Stimulated activated naive CD8-positive, alpha-beta T cell treated with anti-CD3 and anti-CD28 coated beads, Interleukin-15, amount 100 ng/mL, for 72 hours (primary cell): Measurements from ENCODE around the gene MACROD1.
A peak's percentile ranks its signal among the peaks of the same experiment; 100 is the strongest.

Experiments used
- ATAC-seq: fragments of 150-1000 bp; cut with Tn5 transposase; 2 replicates; pipeline ENCODE4 v1.10.0; 2021; ENCODE audit warnings: mild to moderate bottlenecking, moderate library complexity
- DNase-seq, 2 donors: peaks; one replicate each; pipeline ENCODE4 v3.0.0; 2021 to 2022
- H3K27ac Mint-ChIP-seq, 2 donors: one replicate each; pipeline ENCODE4 v1.8.0; 2022; ENCODE audit warnings: mild to moderate bottlenecking in 2 of 2, mixed read lengths in 2 of 2, moderate library complexity in 2 of 2
- H3K27me3 Mint-ChIP-seq: one replicate; pipeline ENCODE4 v1.8.0; 2022; ENCODE audit warnings: mixed read lengths
- H3K4me1 Mint-ChIP-seq: one replicate; pipeline ENCODE4 v1.8.0; 2022; ENCODE audit warnings: mild to moderate bottlenecking, mixed read lengths
- H3K4me3 Mint-ChIP-seq, 2 donors: one replicate each; pipeline ENCODE4 v1.8.0; 2022; ENCODE audit warnings: mild to moderate bottlenecking in 2 of 2, mixed read lengths in 2 of 2, moderate library complexity in 1 of 2
- H3K9me3 Mint-ChIP-seq, 2 donors: one replicate each; pipeline ENCODE4 v1.8.0; 2022; ENCODE audit warnings: mixed read lengths in 2 of 2

The MACROD1 gene

DNA sequence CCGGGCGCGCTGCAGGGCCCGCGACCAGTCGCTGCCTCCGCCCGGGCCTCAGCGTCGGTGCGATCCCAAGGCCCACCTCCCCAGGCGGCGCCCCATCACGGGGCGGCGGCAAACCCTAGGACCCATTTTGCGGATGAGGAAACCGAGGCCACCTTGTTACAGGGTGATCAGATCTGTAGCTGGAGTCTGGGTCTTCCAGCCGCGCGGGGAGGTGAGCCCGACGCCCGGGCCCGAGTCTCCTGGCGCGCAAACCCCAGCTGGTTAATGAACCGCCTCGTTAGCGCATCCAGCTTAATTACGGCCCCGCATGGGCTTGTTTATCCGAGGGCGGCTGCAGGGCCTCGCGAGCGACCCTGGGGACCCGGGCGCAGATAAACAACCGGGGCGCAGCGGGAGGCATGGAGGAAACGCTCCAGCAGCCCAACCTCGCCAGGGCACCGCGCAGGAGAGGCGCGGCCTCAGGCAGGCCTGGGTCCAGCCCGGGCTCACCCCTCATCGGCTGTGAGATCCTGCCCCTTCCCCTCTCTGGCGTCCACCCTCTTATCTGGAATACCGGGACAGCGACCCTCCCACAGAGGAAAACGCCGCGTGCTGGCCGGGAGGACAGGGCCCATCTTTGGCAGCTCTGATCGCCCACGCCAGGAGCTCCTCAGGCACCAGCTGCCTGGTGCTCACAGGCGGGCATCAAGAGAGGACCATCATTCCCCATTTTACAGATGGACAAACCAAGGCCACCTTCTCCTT, 165.0 kb downstream of the MACROD1 start:
- DNase-seq: no peak
- ATAC-seq: no peak
- Mint-ChIP-seq H3K27me3 (peaks cover 21% of the 10 kb centered on the region), H3K9me3 (no peaks in the 10 kb centered on the region), H3K4me3 (peak overlapping the region in 1 of 2 donors; percentile 49), H3K27ac (peak overlapping the region in 1 of 2 donors; percentile 54), H3K4me1 (peaks cover 31% of the 10 kb centered on the region)

DNA sequence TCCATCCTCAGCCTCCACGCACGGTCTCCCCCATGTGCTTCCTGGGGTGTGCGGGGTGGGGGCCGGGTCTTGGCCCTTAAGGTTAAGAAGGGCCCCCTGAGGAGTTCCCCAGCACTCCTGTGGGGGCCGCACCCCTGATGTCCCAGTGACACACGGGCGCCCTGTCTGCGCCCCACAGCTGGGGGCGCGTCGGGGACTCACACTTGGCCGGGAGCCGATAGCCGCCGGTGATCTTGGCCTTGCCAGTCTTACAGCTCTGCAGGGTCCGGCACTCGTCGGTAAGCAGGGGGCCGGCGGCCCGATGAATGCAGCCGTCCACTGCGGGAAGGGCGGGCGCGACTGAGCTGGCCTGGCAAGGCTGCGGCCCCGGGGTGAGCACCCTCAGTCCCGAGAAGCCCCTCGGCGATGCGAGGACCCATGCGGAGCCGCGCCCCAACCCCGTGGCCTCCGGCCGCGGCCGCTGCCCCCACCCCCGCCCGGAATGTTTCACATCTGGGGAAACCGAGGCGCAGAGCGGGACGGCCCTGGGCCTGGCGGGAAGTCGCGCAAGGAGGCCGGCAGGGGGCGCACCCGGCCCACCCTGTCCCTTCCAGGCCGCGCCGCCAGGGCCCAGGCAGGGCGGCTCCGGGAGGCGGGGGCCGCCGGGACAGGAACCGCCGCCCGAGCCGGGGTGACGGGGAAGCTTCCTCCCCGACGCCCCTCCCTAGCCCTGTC, 165.7 kb downstream of the MACROD1 start:
- H3K27ac Mint-ChIP-seq: peak overlapping the region in 1 of 2 donors; percentile 54
- H3K9me3 Mint-ChIP-seq: no peaks in the 10 kb centered on the region
- peak overlapping the region; percentile 57 to 70 for H3K4me3 Mint-ChIP-seq
- peaks cover 31% of the 10 kb centered on the region for H3K4me1 Mint-ChIP-seq
- H3K27me3 Mint-ChIP-seq: peaks cover 14% of the 10 kb centered on the region
- DNase-seq: peak; percentile 69 to 75
- ATAC-seq: peak; percentile 84

DNA sequence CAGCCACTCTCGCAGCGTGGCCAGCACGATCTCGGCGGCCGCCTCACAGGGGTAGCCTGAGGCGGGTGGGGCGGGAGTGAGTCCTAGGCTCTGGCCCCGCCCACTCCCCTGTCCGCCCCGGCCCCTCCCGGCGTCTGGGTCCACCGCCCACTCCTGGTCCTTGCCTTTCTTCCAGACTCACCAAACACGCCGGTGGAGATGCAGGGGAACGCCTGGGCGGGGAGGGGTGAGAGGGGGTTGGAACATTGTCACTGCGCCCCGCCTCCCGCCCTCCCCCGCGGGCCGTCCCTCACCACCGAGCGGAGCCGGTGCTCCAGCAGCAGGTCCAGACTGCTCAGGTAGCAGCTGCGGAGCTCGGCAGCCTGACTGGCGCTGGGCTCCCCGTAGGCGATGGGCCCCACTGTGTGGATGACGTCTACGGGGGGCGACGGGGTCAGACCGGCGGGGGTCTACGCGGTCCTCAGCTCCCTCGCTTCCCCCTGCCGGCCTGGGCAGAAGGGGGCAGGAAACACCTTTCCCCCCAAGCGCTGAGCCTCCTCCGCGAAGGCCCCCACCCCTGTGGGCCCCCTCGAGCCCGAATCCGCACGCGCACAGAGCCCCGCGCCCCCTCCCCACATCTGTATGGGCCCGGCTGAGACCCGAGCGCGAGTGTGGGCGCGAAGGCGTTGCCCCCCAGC, 166.4 kb downstream of the MACROD1 start:
- no peak overlapping the region for H3K27ac Mint-ChIP-seq
- no peaks in the 10 kb centered on the region for H3K9me3 Mint-ChIP-seq
- DNase-seq (peak; percentile 47 to 58), ATAC-seq (peak; percentile 58)
- H3K27me3 Mint-ChIP-seq: peaks cover 14% of the 10 kb centered on the region
- H3K4me3 Mint-ChIP-seq: peak overlapping the region; percentile 57 to 70
- H3K4me1 Mint-ChIP-seq: peaks cover 34% of the 10 kb centered on the region

DNA sequence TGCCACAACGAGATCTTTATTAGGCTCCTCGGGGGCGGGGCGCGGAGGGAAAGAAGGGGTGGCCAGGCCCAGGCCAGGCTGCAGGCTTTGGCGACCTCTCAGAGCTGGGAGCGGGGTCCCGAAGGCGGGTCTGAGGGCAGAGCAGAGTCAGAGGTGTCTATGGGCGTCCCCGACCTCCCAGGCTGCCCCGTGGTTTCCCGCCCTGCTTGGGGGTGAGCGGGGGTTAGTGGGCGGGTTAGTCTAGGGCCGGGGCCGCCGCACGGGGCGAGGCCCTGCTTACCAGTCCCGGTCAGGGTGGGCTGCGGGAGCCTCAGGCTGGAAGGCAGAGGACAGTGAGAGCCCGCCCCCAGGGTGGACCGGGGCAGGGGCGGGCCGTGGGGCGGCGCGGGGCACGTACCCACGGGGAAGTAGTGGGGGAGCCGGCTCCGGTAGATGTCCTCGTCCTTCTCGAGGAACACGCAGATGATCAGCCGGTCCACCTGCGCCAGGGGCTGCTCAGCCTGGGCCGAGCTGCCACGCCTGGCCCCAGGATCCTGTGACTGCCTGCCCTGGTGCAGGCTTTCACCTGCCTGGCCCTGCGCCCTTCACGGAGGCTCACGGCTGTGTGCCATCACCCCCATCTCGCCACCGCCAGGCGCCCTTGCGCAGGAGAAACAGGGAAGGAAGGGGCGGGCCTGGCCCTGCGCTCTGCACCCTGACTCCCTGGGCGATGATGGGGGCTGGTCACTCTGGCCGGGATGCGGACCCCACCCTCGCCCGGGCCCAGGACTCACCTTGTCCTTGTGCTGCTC, 167.2 kb downstream of the MACROD1 start:
- Mint-ChIP-seq H3K27me3 (peaks cover 14% of the 10 kb centered on the region), H3K4me3 (peak overlapping the region; percentile 7 to 22), H3K27ac (no peak overlapping the region), H3K4me1 (peaks cover 37% of the 10 kb centered on the region), H3K9me3 (no peaks in the 10 kb centered on the region)
- no peak for DNase-seq
- ATAC-seq: peak; percentile 14

DNA sequence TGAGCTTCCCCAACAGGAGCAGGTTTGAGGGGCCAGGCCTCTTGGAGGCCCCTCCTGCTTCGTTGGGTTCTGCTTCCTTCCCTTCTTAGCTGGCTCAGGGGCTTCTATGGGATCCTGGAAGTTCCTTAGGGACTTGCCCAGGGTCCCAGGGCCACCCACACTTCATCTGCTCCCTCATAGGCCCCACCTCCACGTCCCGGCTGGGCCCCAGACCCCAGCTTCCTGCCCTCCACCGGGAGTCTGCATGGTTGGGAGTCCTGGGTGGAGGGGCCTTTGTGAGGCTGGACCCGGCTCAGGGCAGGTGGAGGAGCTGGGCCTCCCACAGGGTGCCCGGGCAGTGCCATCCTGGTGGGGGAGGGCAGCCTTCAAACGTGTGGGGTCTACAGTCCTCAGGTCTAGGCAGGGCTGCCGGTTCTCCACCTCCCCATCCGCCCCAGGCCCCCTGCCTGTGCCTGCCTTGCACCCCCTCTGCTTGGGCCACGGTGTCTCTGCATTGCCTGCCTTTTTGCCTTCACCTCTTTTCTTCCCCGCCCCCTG, 168.0 kb downstream of the MACROD1 start:
- DNase-seq (no peak), ATAC-seq (no peak)
- Mint-ChIP-seq H3K9me3 (no peaks in the 10 kb centered on the region), H3K4me3 (no peak overlapping the region), H3K27me3 (peaks cover 14% of the 10 kb centered on the region), H3K27ac (no peak overlapping the region), H3K4me1 (peaks cover 40% of the 10 kb centered on the region)

DNA sequence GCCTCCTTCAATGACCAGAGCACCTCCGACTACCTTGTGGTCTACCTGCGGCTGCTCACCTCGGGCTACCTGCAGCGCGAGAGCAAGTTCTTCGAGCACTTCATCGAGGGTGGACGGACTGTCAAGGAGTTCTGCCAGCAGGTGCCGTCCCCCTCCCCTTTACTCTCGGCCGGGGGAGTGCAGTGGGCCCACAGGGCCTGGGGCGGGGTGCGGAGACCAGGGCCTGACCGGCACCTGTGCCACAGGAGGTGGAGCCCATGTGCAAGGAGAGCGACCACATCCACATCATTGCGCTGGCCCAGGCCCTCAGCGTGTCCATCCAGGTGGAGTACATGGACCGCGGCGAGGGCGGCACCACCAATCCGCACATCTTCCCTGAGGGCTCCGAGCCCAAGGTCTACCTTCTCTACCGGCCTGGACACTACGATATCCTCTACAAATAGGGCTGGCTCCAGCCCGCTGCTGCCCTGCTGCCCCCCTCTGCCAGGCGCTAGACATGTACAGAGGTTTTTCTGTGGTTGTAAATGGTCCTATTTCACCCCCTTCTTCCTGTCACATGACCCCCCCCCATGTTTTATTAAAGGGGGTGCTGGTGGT, 168.7 kb downstream of the MACROD1 start:
- H3K9me3 Mint-ChIP-seq: no peaks in the 10 kb centered on the region
- peaks cover 14% of the 10 kb centered on the region for H3K27me3 Mint-ChIP-seq
- H3K27ac Mint-ChIP-seq: no peak overlapping the region
- ATAC-seq (no peak), DNase-seq (no peak)
- H3K4me3 Mint-ChIP-seq: no peak overlapping the region
- peaks cover 42% of the 10 kb centered on the region for H3K4me1 Mint-ChIP-seq

DNA sequence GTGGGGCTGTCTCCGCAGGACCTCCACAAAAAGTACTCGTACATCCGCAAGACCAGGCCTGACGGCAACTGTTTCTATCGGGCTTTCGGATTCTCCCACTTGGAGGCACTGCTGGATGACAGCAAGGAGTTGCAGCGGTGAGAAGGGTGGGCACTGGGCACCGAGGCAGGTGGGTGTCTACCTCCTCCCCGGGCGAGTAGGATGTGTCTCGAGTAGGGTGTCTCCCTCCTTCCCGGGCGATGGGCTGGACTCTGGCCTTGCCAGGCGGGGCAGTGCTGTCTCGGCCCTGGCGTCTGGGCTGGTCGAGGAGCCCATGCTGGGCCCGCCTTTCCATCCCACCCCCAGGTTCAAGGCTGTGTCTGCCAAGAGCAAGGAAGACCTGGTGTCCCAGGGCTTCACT, 169.4 kb downstream of the MACROD1 start:
- peaks cover 10% of the 10 kb centered on the region for H3K27me3 Mint-ChIP-seq
- no peaks in the 10 kb centered on the region for H3K9me3 Mint-ChIP-seq

DNA sequence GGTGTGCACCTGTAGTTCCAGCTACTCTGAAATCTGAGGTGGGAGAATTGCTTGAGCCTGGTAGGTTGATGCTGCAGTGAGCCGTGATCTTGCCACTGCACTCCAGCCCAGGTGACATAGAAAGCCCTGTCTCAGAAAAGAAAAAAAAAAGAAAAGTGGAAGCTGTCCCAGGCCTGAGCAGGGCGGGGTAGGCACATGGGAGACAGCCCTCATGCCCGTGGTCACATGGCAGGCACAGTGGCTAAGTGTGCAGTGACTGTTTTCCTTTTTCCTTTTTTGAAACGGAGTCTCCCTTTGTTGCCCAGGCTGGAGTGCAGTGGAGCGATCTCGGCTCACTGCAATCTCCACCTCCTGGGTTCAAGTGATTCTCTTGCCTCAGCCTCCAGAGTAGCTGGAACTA, 171.9 kb downstream of the MACROD1 start:
- ATAC-seq: no peak
- no peak overlapping the region for H3K4me3 Mint-ChIP-seq
- H3K27ac Mint-ChIP-seq: no peak overlapping the region
- no peak for DNase-seq
- H3K27me3 Mint-ChIP-seq: no peaks in the 10 kb centered on the region
- H3K9me3 Mint-ChIP-seq: no peaks in the 10 kb centered on the region
- H3K4me1 Mint-ChIP-seq: peaks cover 38% of the 10 kb centered on the region

More for the DNA sequence above, 169.4 kb downstream of the MACROD1 start:
- H3K27ac Mint-ChIP-seq: peak overlapping the region in 1 of 2 donors; percentile 32
- peaks cover 42% of the 10 kb centered on the region for H3K4me1 Mint-ChIP-seq
- ATAC-seq: no peak
- no peak for DNase-seq
- no peak overlapping the region for H3K4me3 Mint-ChIP-seq

DNA sequence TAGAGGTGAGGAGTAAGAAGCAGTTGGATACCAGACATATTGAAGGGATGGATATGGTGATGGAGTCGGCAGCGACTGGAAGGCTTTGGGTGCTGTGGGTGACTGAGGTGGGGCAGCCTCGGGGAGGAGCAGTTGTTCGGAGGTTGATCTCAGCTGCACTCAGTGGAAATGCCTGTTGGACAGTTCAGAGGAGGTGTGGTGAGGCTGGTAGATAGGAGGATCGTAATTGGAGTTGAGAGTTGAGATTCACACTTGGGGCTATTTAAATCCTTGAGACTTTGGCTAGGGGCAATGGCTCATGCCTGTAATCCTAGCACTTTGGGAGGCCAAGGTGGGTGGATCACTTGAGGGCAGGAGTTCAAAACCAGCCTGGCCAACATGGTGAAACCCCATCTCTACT, 172.8 kb downstream of the MACROD1 start:
- Mint-ChIP-seq H3K9me3 (no peaks in the 10 kb centered on the region), H3K4me3 (no peak overlapping the region), H3K27me3 (no peaks in the 10 kb centered on the region), H3K4me1 (peaks cover 37% of the 10 kb centered on the region), H3K27ac (no peak overlapping the region)
- ATAC-seq (no peak), DNase-seq (no peak)

DNA sequence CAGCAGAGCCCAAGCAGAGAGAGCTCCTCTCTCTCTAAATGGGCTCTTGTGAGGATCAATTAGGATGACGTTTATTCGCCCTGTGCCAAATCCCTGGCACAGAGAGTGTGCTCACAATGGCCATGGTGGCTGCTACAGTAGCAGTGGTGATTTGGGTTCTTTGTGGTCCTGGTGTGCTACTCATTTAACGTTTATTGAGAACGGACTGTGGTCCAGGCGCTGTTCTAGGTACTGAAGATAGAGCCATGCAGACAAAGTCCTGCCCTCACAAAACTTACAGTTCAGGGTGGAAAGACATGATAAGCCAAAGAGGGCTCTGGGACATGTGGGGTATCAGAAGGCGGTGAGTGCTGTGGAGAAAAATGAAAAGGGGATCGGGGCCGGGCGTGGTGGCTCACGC, 174.4 kb downstream of the MACROD1 start:
- Mint-ChIP-seq H3K9me3 (no peaks in the 10 kb centered on the region), H3K4me3 (no peak overlapping the region), H3K27ac (peak overlapping the region in 1 of 2 donors; percentile 45), H3K27me3 (no peaks in the 10 kb centered on the region), H3K4me1 (peaks cover 35% of the 10 kb centered on the region)
- no peak for DNase-seq
- ATAC-seq: no peak

DNA sequence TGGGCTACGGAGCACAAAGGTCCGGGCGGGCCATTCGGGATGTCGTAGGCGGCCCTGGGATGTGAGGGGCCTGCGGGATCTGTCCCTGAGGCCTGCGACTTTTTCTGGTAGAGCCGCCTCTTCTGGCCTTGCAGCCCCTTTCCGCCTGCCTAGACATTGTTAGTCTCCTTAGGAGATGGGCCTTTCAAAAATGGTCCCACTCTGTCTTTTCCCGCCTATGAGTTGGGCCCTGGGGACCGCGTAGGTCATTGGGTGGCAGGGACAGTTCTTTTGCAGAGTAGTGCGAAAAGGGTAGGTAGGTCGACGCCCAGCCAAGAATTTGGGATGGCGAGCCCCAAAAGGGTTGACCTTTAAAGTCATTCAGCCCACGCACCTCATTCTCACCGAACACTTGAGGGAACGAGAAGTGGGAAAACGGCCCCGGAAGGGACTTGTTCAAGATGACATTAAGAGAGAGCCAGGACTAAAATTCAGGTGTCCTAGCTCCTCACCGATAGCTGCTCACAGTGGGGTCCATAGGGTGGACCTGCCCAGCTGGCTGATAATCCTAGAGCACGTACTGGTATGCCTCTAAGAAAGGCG, 178.9 kb downstream of the MACROD1 start:
- H3K27me3 Mint-ChIP-seq: no peaks in the 10 kb centered on the region
- H3K4me1 Mint-ChIP-seq: peaks cover 42% of the 10 kb centered on the region
- no peak for ATAC-seq
- peak overlapping the region; percentile 75 to 98 for H3K4me3 Mint-ChIP-seq
- peak overlapping the region; percentile 19 to 33 for H3K27ac Mint-ChIP-seq
- H3K9me3 Mint-ChIP-seq: no peaks in the 10 kb centered on the region
- DNase-seq: no peak

DNA sequence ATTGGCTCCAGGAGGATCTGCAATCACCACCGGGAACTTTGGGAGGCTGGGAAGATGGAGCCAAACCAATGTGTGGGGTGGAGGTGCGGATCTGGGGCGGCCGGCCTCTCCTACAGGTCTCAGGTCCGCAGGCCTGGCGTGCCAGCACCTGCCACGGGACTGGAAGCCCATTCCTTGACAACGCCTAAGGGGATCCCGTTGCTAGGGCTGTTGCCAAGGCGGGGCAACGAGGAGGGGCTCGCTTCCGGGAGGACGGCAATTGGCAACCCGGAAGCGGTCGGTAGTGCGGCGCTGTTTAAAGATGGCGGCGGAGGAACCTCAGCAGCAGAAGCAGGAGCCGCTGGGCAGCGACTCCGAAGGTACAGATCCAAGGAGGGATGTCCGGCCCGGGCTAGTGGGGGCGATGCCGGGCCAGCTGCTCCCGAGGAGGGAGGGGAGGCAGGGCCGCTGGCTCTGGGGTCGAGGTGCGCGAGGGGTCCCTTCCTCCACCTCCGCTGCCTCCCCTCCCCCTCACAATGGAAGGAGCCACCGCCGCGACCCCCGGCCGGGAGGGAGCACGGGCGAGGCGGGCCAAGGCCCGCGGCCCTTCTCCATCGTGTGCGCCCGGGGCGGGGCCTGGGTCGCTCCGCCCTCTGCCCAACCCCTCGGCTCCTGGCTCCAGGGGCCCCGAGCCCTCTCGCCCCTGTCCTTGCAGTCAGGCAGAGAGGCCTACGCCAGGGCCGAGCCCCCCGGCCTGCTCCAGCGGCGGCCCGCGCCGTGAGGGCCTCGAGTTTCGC, 179.6 kb downstream of the MACROD1 start, which contains the start of gene OTUB1:
Gene OTUB1 (plus strand): TSS at position 283 of the 776 bp plus-strand sequence. CDS start 19 bp downstream, at position 302.
- Mint-ChIP-seq H3K27me3 (no peaks in the 10 kb centered on the region), H3K9me3 (no peaks in the 10 kb centered on the region), H3K4me3 (peak within 1 kb of the TSS; percentile 96 to 98), H3K27ac (peak within 1 kb of the TSS; percentile 98 to 99), H3K4me1 (peaks cover 44% of the 10 kb centered on the region)
- ATAC-seq: peak; percentile 96
- peak; percentile 72 to 88 for DNase-seq

DNA sequence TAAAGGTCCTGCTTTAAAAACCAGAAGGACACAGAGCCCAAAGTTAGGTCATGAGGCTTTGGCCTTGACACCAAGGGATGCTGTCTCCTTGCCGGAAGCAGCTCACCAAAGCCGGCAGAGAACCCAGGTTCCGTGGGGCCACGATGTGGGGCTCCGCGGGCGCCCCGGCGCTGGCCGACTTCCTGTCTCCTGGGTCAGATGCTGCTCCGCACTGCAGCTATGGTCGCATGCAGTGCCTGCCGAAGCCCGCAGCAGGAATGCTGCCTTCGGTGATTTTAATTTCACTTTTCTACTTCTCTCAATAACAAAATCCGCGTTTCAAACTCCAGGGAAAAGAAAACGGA, 180.1 kb downstream of the MACROD1 start:
- DNase-seq: peak; percentile 73 to 80
- peak overlapping the region; percentile 96 to 98 for H3K4me3 Mint-ChIP-seq
- peak; percentile 91 for ATAC-seq

DNA sequence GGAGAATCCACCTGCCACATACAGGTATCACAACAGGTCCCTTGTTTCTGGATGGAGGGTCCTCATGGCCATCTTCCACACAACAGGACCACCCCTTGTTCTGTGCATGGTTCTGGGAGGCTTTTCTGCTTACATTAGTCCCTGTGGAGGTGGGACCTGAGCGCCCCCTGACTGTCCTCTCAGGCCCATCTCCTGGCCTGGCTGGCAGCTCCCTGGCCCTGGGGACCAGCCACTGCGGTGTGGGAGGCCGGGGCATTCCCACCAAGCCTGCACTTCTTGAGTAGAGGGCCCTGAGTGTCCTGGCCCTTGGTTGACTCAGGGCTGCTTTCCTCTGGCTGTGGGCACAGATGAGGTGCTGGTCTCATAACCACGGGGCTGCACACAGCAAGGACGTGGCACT, 186.5 kb downstream of the MACROD1 start:
- Mint-ChIP-seq H3K9me3 (no peaks in the 10 kb centered on the region), H3K4me1 (peaks cover 43% of the 10 kb centered on the region), H3K27me3 (no peaks in the 10 kb centered on the region), H3K4me3 (no peak overlapping the region), H3K27ac (peak overlapping the region in 1 of 2 donors; percentile 46)
- DNase-seq (no peak), ATAC-seq (no peak)

More for the DNA sequence above, 180.1 kb downstream of the MACROD1 start:
- Mint-ChIP-seq H3K27ac (peak overlapping the region; percentile 98 to 99), H3K27me3 (no peaks in the 10 kb centered on the region), H3K4me1 (peaks cover 48% of the 10 kb centered on the region), H3K9me3 (no peaks in the 10 kb centered on the region)
